ENCODE measurements around the gene DNAH8.

DNAH8 gene, protein sequence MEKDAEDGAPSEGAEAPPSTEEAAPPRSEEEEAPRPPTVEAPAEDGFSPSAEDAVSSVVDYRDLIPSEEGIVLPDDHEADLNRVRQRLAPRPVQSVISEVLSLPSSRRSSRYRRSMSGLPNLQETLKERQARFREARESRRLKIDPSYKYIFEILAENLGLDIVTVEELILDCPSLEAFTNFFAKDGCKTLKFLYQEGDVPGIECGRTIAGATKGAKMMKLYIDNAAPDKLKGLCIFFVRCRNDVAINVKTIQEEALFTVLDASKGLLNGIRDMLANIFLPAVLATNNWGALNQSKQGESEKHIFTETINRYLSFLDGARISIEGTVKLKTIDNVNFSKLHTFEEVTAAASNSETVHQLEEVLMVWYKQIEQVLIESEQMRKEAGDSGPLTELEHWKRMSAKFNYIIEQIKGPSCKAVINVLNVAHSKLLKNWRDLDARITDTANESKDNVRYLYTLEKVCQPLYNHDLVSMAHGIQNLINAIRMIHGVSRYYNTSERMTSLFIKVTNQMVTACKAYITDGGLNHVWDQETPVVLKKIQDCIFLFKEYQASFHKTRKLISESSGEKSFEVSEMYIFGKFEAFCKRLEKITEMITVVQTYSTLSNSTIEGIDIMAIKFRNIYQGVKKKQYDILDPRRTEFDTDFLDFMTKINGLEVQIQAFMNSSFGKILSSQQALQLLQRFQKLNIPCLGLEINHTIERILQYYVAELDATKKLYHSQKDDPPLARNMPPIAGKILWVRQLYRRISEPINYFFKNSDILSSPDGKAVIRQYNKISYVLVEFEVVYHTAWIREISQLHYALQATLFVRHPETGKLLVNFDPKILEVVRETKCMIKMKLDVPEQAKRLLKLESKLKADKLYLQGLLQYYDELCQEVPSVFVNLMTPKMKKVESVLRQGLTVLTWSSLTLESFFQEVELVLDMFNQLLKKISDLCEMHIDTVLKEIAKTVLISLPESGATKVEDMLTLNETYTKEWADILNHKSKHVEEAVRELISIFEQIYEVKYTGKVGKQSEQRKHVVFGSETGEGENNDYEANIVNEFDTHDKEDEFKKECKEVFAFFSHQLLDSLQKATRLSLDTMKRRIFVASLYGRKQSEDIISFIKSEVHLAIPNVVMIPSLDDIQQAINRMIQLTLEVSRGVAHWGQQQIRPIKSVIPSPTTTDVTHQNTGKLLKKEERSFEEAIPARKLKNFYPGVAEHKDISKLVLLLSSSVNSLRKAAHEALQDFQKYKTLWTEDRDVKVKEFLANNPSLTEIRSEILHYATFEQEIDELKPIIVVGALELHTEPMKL (N-terminal part only)

DNA sequence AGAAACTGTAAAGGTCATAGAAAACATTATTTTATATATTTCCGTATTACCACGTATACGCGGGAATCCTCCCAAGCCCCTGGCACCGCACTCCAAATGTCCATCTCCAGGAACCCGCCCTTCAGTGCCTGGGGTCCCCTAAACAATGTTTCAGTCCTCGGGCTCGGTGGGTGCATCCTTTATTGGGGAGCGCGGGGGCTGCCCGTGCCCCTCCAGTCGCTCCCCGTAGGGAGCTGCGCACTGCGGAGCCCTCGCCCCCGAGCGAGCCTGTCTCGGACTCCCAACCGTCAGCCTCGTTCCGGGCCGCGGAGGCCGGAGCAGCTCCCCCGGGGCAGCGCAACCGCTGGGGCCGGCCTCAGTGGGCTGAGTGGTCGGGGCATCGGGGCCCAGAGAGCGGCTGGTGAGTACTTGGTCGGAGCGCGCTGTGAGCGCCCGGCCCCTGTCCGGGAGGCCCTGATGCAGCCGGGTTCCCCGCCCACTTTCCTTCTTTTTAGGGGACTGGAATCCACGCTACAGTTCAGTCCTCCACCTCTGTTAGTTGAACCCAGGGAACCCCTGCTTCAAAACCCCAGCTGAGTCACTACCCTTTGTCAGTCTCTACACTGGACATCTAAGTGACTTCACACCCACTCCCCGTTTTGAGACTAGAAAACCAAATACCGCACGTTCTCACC lies at the start of gene DNAH8:
DNAH8 (plus strand) TSS at position 296 of the 674 bp plus-strand sequence. CDS start 7,499 bp downstream, outside the sequence.
- Histone ChIP-seq H3K36me3 (no peaks in the 10 kb centered on the region), H3K9me3 (no peaks in the 10 kb centered on the region), H3K4me3 (ENCODE audit: low read depth in 1 of 2, low read length in 1 of 2) (no peak within 1 kb of the TSS), H3K27ac (no peak within 1 kb of the TSS), H3K27me3 (peaks cover 76% of the 10 kb centered on the region), H3K4me1 (ENCODE audit: control insufficient read depth in 1 of 2, insufficient read depth in 1 of 2, low read depth in 1 of 2, low read length in 1 of 2) (peaks cover 0 to 17% of the 10 kb centered on the region in 2 experiments)
- TF ChIP-seq, protein P1, sequence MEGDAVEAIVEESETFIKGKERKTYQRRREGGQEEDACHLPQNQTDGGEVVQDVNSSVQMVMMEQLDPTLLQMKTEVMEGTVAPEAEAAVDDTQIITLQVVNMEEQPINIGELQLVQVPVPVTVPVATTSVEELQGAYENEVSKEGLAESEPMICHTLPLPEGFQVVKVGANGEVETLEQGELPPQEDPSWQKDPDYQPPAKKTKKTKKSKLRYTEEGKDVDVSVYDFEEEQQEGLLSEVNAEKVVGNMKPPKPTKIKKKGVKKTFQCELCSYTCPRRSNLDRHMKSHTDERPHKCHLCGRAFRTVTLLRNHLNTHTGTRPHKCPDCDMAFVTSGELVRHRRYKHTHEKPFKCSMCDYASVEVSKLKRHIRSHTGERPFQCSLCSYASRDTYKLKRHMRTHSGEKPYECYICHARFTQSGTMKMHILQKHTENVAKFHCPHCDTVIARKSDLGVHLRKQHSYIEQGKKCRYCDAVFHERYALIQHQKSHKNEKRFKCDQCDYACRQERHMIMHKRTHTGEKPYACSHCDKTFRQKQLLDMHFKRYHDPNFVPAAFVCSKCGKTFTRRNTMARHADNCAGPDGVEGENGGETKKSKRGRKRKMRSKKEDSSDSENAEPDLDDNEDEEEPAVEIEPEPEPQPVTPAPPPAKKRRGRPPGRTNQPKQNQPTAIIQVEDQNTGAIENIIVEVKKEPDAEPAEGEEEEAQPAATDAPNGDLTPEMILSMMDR (IDR thresholded peaks at IDR 0.05): no peak

DNA sequence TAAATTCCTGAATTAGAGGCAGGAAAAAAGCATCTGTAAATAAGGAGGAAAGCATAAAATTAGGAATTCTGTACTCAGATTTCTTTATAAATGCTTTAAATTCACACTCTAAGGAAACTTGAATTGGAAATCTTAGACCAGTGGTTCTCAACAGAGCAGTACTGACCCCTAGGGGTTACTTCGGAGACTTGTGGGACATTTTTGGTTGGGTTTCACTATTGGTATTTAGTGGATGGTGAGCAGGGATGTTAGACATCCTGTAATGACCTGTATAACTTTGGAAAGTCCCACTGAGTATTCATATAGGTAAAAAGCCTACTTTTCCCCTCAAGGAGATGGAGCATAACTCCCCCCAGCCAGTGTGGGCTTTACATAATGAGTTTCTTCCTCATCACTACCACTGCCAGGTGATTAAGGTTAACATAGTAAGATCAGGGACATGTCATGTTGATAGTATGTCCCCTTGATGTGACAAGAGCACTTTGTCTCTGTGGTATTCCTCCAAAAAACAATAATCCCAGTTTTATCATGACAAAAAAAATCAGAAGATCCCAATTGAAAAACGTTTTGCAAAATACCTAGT lies 43.1 kb upstream of the DNAH8 start:
- H3K4me1 ChIP-seq (ENCODE audit: control insufficient read depth in 1 of 2, insufficient read depth in 1 of 2, low read depth in 1 of 2, low read length in 1 of 2): peaks cover 0 to 8% of the 10 kb centered on the region in 2 experiments
- H3K9me3 ChIP-seq: no peaks in the 10 kb centered on the region
- H3K36me3 ChIP-seq: peaks cover 7% of the 10 kb centered on the region
- H3K27me3 ChIP-seq: no peaks in the 10 kb centered on the region
- no peak overlapping the region for H3K27ac ChIP-seq
- H3K4me3 ChIP-seq (ENCODE audit: low read depth in 1 of 2, low read length in 1 of 2): no peak overlapping the region
- TF ChIP-seq, protein P1 (IDR thresholded peaks at IDR 0.05): no peak

DNA sequence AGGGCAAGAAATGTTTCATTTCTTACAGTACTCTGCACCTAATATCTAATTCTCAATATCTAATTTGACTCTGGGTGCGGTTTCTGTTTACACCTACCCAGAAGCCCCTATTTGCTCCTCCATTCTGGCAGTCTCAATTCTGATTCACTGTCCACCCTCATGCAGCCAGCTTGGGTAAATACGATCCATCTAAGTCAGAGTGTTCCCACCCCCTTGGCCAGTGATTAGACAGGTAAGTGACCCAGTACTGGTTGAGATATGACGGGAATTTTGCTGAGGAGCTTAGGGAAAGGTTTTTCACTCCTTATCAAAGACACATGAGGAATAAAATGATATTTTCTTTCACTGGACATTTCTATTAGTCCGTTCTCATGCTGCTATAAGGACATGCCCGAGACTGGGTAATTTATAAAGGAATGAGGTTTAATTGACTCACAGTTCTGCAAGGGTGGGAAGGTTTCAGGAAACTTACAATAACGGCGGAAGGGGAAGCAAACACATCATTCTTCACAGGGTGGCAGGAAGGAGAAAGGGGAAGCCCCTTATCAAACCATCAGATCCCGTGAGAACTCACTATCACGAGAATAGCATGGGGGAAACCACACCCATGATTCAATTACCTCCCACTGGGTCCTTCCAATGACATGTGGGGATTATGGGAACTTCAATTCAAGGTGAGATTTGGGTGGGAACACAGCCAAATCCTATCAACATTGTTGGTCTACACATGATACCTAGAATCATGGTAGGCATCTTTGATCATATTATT lies 41.5 kb upstream of the DNAH8 start:
- Histone ChIP-seq H3K4me3 (ENCODE audit: low read depth in 1 of 2, low read length in 1 of 2) (no peak overlapping the region), H3K36me3 (peaks cover 9% of the 10 kb centered on the region), H3K27me3 (no peaks in the 10 kb centered on the region), H3K4me1 (ENCODE audit: control insufficient read depth in 1 of 2, insufficient read depth in 1 of 2, low read depth in 1 of 2, low read length in 1 of 2) (peaks cover 0 to 8% of the 10 kb centered on the region in 2 experiments), H3K27ac (no peak overlapping the region), H3K9me3 (no peaks in the 10 kb centered on the region)
- TF ChIP-seq, protein P1 (IDR thresholded peaks at IDR 0.05): no peak

DNA sequence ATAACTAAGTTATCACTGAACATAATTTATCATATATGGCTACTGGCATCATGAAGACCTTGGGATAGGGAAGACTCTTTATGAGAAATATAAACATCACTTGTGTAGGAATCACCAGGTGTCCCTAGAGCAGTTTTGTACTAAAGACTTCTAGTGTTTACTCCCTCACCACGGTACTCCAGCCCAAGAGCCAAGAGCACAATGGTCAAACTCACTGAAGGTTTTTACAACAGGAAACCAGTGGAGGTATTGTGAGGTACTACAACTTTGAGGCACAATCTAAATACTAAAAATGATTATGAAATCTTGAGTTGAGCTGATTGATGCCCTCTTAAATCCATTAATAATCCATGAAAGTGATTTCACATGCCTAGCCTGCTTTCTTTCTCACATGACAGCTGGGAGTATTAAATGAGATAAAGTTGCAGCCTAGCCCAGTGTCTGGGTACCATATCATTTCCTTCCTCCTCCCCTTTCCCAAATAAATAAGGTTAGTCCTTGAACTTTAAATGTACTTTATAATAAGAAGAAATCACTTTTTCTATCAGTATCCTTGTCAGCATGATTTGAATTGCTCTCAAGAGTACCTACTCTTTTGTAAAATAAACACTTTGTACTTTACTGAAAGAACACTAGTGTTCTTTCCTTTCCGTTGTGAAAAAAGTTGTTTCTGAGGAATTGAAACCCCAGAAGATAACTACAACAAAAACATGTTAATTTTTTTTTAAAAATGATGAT lies 38.7 kb upstream of the DNAH8 start:
- TF ChIP-seq, protein P1 (IDR thresholded peaks at IDR 0.05): no peak
- Histone ChIP-seq H3K36me3 (peaks cover 11% of the 10 kb centered on the region), H3K9me3 (no peaks in the 10 kb centered on the region), H3K4me1 (ENCODE audit: control insufficient read depth in 1 of 2, insufficient read depth in 1 of 2, low read depth in 1 of 2, low read length in 1 of 2) (peaks cover 0 to 8% of the 10 kb centered on the region in 2 experiments), H3K4me3 (ENCODE audit: low read depth in 1 of 2, low read length in 1 of 2) (no peak overlapping the region), H3K27ac (no peak overlapping the region), H3K27me3 (no peaks in the 10 kb centered on the region)
